ENCODE data around the gene ARF4.

ARF4 gene

DNA sequence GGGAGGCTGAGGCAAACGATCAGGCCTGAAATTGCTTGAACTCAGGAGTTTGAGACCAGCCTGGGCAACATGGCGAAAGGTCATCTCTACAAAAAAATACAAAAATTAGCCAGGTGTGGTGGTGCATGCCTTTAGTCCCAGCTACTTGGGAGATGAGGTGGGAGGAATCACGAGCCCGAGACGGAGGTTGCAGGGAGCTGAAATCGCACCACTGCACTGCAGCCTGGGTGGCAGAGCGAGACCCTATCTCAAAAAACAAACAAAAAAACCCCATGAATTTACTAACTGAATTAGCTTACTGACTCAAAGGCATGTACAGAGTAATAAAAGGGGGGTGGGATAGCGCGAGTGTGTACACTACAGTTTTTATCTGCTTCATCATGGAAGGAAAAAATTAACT lies 19.3 kb downstream of the ARF4 start:
- DNase-seq (ENCODE audit: low spot score) = no peak

DNA sequence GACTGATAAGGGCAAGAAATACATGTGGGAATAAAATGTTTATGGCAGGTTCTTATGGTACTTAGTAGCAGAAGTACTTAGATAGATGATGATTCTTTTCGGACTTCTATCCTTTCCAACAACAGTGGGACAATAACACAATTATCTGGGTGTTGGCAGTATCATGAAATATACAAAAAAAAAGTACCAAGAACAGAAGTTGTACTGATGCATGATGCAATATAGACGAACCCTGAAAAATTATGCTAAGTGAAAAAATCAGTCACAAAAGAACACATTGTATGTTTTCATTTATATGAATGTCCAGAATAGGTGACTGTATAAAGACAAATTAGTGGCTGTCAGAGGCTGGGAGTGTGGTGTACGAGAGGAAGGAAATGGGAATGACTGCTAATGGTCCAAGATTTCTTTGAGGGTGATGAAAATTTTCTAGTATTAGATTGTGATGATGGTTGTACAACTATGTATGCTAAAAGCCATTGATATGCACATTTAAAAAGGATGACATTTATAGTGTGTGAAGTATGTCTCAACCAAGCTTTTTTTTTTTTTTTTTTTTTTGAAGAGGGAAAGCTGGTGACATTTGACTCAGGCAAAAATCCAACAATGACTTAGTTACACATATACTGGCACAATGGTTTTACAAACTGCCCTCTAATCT lies 21.0 kb downstream of the ARF4 start:
- no peak for DNase-seq (ENCODE audit: low spot score)

DNA sequence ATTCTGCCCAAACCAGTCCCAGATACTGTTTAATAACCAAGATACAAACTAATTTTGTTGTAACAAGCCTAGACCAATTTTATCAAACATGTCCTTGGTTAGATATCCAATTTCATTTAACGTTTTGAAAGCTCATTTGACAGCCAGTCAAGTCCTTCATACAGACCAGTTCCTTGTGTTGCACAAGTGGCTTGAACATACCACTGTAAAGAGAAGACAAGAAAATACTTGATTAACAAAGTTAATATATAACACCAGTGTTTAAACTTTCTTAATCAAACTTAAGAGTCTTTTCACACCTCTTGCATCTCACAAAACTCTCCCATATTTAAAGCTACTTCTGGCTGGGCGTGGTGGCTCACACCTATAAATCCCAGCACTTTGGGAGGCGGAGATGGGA lies 25.0 kb downstream of the ARF4 start:
- no peak for DNase-seq (ENCODE audit: low spot score)

DNA sequence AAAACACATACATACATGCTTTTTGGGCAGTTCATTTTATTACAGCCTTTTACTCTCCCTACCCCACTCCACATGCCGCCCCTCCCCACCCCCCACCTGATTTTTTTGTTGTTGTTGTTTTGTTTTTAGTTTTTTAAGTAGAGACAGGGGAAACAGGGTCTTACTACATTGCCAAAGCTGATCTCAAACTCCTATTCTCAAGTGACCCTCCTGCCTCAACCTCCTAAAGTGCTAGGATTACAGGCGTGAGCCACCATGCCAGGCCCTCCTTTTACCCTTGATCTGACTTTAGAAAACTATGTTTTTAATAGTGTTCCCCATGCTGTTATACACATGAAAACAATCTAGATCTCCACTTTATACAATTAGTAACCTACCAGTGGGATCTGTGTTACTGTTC lies 26.3 kb downstream of the ARF4 start:
- no peak for DNase-seq (ENCODE audit: low spot score)

DNA sequence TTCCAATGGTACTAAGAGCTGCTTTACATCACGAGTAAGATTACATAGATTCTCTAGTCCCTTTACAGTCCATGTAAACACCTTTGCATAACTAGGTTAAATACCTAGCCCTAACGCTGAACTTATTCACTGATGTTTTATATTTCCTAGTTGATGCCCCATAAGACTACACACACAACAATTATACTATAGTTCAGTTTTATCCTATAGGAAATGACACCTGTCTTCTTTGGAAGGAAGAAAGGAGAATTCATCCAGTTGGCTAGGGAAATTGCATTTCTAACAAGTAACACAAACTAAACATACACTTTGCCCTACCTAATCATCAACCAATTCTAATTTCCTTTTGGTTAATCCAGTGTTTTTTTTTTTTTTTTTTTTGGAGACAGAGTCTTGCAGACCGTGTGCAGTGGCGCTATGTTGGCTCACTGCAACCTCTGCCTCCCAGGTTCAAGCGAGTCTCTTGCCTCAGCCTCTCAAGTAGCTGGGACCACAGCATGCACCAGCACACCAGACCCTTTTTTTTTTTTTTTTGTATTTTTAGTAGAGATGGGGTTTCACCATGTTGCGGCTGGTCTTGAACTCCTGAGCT lies 27.2 kb downstream of the ARF4 start:
- DNase-seq (ENCODE audit: low spot score) = no peak

DNA sequence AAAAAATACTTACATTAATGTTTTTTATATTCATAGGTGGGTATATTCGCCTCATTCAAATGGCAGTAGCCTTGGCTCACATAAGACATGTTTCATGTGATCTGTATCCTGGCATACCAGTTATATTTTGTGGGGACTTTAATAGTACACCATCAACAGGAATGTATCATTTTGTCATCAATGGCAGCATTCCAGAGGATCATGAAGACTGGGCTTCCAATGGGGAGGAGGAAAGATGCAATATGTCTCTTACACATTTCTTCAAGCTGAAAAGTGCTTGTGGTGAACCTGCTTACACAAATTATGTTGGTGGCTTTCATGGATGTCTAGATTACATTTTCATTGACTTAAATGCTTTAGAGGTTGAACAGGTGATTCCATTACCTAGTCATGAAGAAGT lies 37.6 kb downstream of the ARF4 start:
- DNase-seq (ENCODE audit: low spot score) = no peak

DNA sequence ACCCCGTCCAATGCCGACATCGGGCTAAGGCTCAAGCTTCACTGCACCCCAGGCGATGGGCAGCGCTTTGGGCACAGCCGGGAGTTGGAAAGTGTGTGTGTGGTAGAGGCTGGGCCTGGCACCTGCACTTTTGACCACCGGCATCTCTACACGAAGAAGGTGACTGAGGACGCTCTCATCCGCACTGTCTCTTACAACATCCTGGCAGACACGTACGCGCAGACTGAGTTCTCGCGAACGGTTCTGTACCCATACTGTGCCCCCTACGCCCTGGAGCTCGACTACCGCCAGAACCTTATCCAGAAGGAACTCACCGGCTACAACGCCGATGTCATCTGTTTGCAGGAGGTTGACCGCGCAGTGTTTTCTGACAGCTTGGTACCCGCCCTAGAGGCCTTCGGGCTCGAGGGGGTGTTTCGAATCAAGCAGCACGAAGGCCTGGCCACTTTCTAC lies 40.0 kb downstream of the ARF4 start:
- DNase-seq (ENCODE audit: low spot score) = peak; percentile 27

DNA sequence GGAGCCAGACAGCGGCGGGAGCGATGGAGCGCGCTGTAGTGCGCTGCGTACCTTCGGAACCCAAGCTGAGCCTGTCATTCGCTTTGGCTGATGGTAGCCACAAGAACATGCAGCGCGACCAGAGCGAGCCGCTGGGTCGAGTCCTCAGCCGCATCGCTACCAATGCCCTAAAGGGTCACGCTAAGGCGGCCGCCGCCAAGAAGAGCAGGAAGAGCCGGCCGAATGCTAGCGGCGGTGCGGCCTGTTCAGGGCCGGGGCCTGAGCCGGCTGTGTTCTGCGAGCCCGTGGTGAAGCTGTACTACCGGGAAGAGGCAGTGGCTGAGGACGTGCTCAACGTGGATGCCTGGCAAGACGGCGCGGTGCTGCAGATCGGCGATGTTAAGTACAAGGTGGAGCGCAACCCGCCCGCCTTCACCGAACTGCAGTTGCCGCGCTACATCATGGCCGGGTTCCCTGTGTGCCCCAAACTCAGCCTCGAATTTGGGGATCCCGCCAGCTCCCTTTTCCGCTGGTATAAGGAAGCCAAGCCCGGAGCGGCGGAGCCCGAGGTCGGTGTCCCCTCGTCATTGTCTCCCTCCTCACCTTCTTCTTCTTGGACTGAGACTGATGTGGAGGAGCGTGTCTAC lies 40.6 kb downstream of the ARF4 start:
- DNase-seq (ENCODE audit: low spot score) = peak; percentile 24

DNA sequence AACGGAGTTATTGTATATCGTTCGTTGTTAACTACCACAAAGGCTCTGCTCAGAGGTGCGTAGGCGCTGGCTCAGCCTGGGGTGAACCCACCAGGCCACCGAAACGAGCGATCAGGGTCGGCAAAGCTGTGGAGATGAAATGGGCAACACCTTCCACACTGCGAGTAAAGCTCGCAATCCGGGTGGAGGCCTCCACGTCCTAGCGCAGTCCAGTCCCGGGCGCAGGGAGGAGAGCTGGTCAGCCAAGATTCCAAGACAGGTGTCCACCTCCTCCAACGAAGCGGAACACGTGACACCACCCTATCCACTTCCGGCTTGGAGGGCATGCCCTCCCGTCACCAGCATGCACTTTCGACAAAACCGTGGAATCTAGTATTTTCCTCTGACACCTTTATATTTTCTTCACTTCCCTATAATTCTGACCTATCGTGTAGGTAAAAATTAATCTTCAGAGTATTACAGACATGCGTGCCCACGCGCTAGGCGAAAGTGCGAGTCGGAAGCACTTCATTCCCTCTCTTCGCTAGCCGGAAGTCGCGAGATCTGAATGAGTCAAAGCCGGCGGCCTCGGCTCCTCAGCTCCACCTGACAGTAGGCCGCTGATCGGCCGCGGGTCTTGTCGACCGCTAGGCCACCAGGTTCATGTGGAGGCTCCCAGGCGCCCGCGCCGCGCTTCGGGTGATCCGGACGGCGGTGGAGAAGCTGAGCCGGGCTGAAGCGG lies 41.2 kb downstream of the ARF4 start, which contains the start of gene PDE12:
Gene PDE12, plus strand, starts transcription at position 537 of the 721 bp plus-strand sequence. Its CDS starts 106 bp downstream, at position 643.
- DNase-seq (ENCODE audit: low spot score) = peak; percentile 88

DNA sequence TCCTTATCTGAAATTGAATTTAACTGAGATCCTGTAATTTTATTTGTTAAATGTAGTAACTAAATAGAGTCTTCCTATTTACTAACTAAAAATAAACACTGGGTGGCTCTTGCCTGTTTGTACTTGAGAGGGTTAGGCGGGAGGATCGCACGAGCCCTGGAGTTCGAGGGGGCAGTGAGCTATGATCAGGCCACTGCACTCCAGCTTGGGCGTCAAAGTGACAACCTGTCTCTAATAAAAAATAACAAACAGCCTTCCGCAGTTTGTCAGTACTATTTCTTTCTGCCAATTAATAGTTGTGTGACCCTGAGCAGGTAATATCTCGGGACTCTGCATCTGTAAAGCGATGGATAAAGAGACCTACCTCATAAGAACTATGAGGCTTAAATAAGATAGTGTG lies 41.8 kb downstream of the ARF4 start:
- DNase-seq (ENCODE audit: low spot score) = no peak

DNA sequence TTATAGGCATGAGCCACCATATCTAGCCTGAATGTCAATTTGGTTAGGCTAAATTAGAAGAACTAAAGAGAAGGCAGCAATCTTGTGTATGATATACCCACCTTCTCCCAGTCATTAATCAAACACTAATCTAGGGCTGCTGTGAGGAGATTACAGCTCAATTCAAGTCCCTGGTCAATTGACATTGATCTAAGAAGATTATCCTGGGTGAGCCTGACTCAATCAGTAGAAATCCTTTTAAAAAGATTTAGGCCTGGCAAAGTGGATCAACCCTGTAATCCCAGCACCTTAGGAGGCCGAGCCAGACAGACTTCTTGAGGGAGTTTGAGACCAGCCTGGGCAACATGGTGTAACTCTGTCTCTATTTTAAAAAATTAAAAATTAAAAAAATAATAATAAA lies 50.5 kb downstream of the ARF4 start:
- no peak for DNase-seq (ENCODE audit: low spot score)

DNA sequence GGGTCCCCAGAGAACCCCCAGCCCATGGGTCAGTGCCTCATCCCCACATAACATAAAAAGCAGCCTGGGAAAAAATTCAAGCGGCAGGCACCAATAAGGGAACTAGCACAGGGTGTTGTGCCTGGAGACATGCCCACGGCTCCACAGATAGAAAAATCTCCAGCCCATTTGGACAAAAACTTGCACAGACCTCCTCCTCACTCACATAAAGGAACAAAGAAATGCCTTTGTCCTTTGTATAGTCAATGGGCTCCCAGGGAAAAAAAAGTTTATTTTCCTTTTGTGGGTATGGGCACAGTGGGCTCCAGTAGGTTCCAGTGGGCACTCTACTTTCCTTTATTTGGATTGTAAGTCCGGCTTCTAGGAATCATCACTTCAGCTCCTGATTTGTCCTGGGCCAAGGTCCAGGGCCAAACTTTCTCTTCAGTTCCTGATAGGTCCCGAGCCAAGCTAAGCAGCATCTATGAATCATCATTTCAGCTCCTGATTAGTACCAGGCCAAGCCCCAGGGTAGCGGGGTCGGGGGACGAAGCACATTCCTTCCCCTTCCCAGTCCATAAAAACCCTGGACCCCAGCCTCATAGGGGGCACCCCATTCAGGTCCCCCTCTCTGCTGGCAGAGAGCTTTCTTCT lies 51.4 kb downstream of the ARF4 start:
- no peak for DNase-seq (ENCODE audit: low spot score)

DNA sequence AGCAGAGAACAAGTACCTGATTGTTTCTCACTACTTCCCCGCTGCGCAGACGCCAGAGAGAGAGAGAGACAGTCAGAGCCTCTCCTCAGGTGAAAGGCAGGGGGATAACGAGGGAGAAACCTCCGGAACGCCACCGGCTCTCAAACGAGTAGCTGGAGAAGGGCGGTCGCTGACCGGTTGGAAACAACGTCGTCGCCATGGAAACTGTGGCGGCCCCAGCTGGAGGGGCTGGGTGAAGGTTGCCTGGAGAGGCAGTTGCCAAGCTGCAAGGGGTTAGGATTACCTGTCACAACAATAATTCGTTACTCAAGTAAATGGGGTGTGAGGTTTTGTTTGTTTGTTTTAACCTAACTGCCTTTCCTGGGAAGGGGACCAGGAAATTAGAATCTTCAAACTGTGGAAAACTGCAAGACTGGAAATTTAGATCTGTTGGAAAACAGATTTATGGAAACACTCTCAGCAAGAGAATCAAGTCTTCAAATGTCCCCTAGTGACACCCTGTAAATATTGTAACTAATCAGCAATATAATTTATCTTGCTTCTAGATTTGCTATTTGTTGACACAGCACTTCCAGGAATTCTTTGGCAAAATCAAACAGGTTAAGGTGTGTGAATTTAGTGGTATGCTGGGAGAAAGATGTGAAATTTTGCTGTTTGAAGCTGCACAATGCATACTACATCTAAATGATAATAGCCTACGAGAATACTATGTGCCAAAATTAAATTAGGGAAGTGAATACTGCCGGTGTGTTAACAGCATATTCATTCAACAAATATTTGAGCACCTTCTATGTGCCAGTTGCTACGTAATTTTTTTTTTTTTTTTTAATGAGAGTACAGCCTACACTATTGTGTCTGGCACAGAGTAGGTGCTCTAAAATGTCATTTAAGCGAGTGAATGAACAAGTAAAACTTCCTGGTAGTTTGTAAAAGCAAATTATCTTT lies 52.7 kb downstream of the ARF4 start, which contains the start of gene DNAH12:
Gene DNAH12, minus strand, starts transcription at position 164 of the 945 bp plus-strand sequence. CDS start 1,474 bp downstream, outside the sequence.
- DNase-seq (ENCODE audit: low spot score) = no peak

DNA sequence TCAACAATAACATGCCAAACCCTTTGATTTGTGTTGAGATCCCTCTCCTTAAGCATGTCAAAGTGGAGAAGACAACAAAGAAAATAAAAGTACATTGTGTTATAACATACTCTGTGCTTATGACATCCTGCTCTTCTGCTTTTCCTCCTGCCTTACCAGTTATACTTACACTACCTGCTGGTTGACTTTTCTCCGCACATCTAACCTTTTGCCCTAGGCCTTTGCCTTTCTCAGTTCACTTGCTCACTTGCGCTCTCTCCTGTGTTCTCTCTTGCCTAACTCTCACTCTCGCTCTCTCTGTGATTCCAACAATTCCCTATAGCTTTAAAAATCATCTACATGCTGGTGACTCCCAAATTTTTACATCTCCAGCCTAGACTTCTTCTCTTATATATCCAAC lies 58.7 kb downstream of the ARF4 start:
- no peak for DNase-seq (ENCODE audit: low spot score)

DNA sequence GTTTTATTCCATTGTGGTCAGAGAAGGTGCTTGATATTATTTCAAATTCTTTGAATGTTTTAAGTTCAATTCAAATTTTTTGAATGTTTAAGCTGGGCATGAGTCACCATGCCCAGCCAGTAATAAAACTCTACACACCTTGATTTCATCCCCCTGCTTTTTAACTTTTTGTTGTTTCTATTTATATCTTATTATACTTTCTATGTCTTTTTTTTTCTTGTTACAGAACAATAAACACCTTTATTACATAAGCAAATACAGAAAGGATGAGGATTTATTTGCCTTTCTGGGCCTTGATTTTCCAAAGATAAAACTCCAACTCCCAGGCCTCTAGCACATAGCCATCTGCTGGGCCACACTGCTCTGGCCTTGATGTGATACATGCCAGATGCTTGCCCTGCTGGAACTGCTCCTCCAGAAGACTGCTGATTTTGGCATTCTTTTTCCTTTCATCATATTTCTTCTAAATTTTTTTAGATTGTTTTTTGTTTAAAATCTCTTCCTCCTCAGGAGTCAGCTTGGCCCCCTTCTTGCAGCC lies 67.0 kb downstream of the ARF4 start:
- DNase-seq (ENCODE audit: low spot score) = no peak

Data from CD4-positive, alpha-beta T cell treated with Interleukin-2 at 100 ng/mL for 4 hours (primary cell).